WTC11 (cell line): ENCODE measurements around the gene NEK11. TPM values are rescaled to one million over a fixed set of nuclear protein-coding genes. Genes with fewer than 3 reads are reported as not detected.

Experiments
- ATAC-seq: fragments of 200-7000 bp; cut with Tn5 transposase; 2 replicates; pipeline ENCODE4 v1.10.0; 2021; ENCODE audit warnings: mild to moderate bottlenecking, moderate library complexity
- CTCF ChIA-PET: fragments of 300-600 bp; sonication (Branson Sonifier 250); formaldehyde crosslinking; loops from one replicate; lab custom pipeline; 2021; ENCODE audit warnings: antibody characterized with exemption; lab: Charles Lee
- POLR2A ChIA-PET: fragments of 350-600 bp; sonication (Branson Sonifier 250); formaldehyde crosslinking; loops from one replicate; lab custom pipeline; 2021; ENCODE audit warnings: antibody characterized with exemption; lab: Charles Lee
- DNase-seq: peaks from one replicate; pipeline ENCODE4 v3.0.0; 2021; ENCODE audit warnings: low spot score
- H3K27ac Mint-ChIP-seq: 2 replicates; pipeline ENCODE4 v1.8.0; 2021; ENCODE audit warnings: mixed read lengths
- H3K27me3 Mint-ChIP-seq: 2 replicates; pipeline ENCODE4 v1.8.0; 2021; ENCODE audit warnings: low read depth, mild to moderate bottlenecking, moderate library complexity, mixed read lengths
- H3K36me3 Mint-ChIP-seq: 2 replicates; pipeline ENCODE4 v1.8.0; 2021; ENCODE audit warnings: mixed read lengths
- H3K4me1 Mint-ChIP-seq: 2 replicates; pipeline ENCODE4 v1.8.0; 2022; ENCODE audit warnings: mixed read lengths
- H3K4me3 Mint-ChIP-seq: 2 replicates; pipeline ENCODE4 v1.8.0; 2021; ENCODE audit warnings: mild to moderate bottlenecking, moderate library complexity, mixed read lengths
- H3K9me3 Mint-ChIP-seq: 2 replicates; pipeline ENCODE4 v1.8.0; 2021; ENCODE audit warnings: mixed read lengths
- ARID4B ChIP-seq: sonication (generic); formaldehyde crosslinking; IDR thresholded peaks from 2 replicates; pipeline ENCODE4 v1.8.0; 2023; ENCODE audit warnings: missing genetic modification reagents, mild to moderate bottlenecking, borderline replicate concordance
- ELF4 ChIP-seq: sonication (generic); formaldehyde crosslinking; IDR thresholded peaks from 2 replicates; pipeline ENCODE4 v1.8.1; 2022; ENCODE audit warnings: low read depth, mild to moderate bottlenecking, moderate library complexity, missing genetic modification reagents
- FOXJ3 ChIP-seq: sonication (generic); formaldehyde crosslinking; IDR thresholded peaks from 2 replicates; pipeline ENCODE4 v1.9.0; 2021; ENCODE audit warnings: missing genetic modification reagents, mild to moderate bottlenecking, borderline replicate concordance
- GABPB1 ChIP-seq: sonication (generic); formaldehyde crosslinking; IDR thresholded peaks from 2 replicates; pipeline ENCODE4 v1.8.1; 2023; ENCODE audit warnings: mild to moderate bottlenecking, missing genetic modification reagents
- MAX ChIP-seq: sonication (generic); formaldehyde crosslinking; IDR thresholded peaks from 2 replicates; pipeline ENCODE4 v1.8.0; 2022; ENCODE audit warnings: mild to moderate bottlenecking, missing genetic modification reagents
- MLX ChIP-seq: sonication (generic); formaldehyde crosslinking; IDR thresholded peaks from 2 replicates; pipeline ENCODE4 v1.8.1; 2023; ENCODE audit warnings: mild to moderate bottlenecking, missing genetic modification reagents, moderate library complexity
- NR3C1 ChIP-seq: sonication (generic); formaldehyde crosslinking; conservative IDR thresholded peaks from 2 replicates; pipeline ENCODE4 v1.8.1; 2023; ENCODE audit warnings: low read depth, mild to moderate bottlenecking, missing genetic modification reagents
- TEAD1 ChIP-seq: sonication (generic); formaldehyde crosslinking; IDR thresholded peaks from 2 replicates; pipeline ENCODE4 v1.8.0; 2022; ENCODE audit warnings: mild to moderate bottlenecking, missing genetic modification reagents
- ZNF219 ChIP-seq: sonication (generic); formaldehyde crosslinking; IDR thresholded peaks from 2 replicates; pipeline ENCODE4 v1.8.0; 2023; ENCODE audit warnings: missing genetic modification reagents, mild to moderate bottlenecking, borderline replicate concordance
- ZNF532 ChIP-seq: fragments of 250-450 bp; sonication (Bioruptor Pico); IDR thresholded peaks from 2 replicates; pipeline ENCODE4 v1.9.0; 2021; ENCODE audit warnings: mild to moderate bottlenecking, borderline replicate concordance
- total RNA-seq: library from RNA; stranded (reverse); gene quantifications from 3 replicates; pipeline ENCODE4 v1.2.3, GENCODE V29; 2021
- TF ChIP-seq, protein P1 (sequence below): fragments of 250-450 bp; sonication (Bioruptor Pico); IDR thresholded peaks from 2 replicates; pipeline ENCODE4 v1.9.0; 2021; ENCODE audit warnings: mild to moderate bottlenecking
- TF ChIP-seq, protein P2 (sequence below): sonication (generic); formaldehyde crosslinking; IDR thresholded peaks from 2 replicates; pipeline ENCODE4 v1.8.1; 2023; ENCODE audit warnings: mild to moderate bottlenecking, missing genetic modification reagents, moderate library complexity
- TF ChIP-seq, protein P3 (sequence below): sonication (generic); formaldehyde crosslinking; IDR thresholded peaks from 2 replicates; pipeline ENCODE4 v1.8.1; 2022; ENCODE audit warnings: low read depth, mild to moderate bottlenecking, moderate library complexity, missing genetic modification reagents, borderline replicate concordance
- TF ChIP-seq, protein P4 (sequence below): sonication (generic); formaldehyde crosslinking; IDR thresholded peaks from 2 replicates; pipeline ENCODE4 v1.8.0; 2022; ENCODE audit warnings: mild to moderate bottlenecking, missing genetic modification reagents

NEK11 gene
- total RNA-seq, 1 experiment from 2014 or later = 1.6 TPM

DNA sequence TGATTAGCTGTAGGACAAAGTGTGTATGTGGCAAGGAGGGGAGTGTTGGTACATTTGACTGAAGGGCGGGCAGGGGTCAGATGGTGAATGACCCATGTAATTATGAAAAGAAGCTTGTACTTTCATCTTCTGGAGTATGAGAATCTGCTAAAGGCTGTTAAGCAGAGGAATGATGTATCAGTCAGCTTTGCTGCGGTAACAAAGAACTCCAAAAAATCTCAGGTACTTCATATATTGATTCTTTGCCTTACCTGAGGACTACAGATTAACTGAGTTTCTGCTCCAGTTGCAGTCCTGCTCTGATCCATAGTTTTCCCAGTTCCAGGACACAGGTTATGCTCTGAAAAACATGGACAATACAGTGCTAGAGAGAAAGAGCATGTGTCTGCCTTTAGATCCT is 115.1 kb downstream of the NEK11 start:
- TF ChIP-seq ZNF532 (CRISPR knock-in tag) (no peak), MAX (CRISPR knock-in tag) (no peak), MLX (no peak), GABPB1 (no peak), FOXJ3 (CRISPR knock-in tag) (no peak), ELF4 (CRISPR knock-in tag) (no peak), ARID4B (CRISPR knock-in tag) (no peak), NR3C1 (CRISPR knock-in tag) (no peak), ZNF219 (no peak), TEAD1 (CRISPR knock-in tag) (no peak)
- TF ChIP-seq, protein P1, sequence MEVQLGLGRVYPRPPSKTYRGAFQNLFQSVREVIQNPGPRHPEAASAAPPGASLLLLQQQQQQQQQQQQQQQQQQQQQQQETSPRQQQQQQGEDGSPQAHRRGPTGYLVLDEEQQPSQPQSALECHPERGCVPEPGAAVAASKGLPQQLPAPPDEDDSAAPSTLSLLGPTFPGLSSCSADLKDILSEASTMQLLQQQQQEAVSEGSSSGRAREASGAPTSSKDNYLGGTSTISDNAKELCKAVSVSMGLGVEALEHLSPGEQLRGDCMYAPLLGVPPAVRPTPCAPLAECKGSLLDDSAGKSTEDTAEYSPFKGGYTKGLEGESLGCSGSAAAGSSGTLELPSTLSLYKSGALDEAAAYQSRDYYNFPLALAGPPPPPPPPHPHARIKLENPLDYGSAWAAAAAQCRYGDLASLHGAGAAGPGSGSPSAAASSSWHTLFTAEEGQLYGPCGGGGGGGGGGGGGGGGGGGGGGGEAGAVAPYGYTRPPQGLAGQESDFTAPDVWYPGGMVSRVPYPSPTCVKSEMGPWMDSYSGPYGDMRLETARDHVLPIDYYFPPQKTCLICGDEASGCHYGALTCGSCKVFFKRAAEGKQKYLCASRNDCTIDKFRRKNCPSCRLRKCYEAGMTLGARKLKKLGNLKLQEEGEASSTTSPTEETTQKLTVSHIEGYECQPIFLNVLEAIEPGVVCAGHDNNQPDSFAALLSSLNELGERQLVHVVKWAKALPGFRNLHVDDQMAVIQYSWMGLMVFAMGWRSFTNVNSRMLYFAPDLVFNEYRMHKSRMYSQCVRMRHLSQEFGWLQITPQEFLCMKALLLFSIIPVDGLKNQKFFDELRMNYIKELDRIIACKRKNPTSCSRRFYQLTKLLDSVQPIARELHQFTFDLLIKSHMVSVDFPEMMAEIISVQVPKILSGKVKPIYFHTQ (CRISPR knock-in tag) = no peak
- TF ChIP-seq, protein P2, sequence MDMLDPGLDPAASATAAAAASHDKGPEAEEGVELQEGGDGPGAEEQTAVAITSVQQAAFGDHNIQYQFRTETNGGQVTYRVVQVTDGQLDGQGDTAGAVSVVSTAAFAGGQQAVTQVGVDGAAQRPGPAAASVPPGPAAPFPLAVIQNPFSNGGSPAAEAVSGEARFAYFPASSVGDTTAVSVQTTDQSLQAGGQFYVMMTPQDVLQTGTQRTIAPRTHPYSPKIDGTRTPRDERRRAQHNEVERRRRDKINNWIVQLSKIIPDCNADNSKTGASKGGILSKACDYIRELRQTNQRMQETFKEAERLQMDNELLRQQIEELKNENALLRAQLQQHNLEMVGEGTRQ (CRISPR knock-in tag) = no peak
- TF ChIP-seq, protein P3, sequence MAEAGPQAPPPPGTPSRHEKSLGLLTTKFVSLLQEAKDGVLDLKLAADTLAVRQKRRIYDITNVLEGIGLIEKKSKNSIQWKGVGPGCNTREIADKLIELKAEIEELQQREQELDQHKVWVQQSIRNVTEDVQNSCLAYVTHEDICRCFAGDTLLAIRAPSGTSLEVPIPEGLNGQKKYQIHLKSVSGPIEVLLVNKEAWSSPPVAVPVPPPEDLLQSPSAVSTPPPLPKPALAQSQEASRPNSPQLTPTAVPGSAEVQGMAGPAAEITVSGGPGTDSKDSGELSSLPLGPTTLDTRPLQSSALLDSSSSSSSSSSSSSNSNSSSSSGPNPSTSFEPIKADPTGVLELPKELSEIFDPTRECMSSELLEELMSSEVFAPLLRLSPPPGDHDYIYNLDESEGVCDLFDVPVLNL = no peak
- TF ChIP-seq, protein P4, sequence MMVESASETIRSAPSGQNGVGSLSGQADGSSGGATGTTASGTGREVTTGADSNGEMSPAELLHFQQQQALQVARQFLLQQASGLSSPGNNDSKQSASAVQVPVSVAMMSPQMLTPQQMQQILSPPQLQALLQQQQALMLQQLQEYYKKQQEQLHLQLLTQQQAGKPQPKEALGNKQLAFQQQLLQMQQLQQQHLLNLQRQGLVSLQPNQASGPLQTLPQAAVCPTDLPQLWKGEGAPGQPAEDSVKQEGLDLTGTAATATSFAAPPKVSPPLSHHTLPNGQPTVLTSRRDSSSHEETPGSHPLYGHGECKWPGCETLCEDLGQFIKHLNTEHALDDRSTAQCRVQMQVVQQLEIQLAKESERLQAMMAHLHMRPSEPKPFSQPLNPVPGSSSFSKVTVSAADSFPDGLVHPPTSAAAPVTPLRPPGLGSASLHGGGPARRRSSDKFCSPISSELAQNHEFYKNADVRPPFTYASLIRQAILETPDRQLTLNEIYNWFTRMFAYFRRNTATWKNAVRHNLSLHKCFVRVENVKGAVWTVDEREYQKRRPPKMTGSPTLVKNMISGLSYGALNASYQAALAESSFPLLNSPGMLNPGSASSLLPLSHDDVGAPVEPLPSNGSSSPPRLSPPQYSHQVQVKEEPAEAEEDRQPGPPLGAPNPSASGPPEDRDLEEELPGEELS (CRISPR knock-in tag) = no peak
- ChIA-PET CTCF (interaction anchor here (1.2 kb wide), 1 partner anchor 109 kb away, joined by 6 read pairs; no protein-coding TSS in a partner anchor), POLR2A (no interaction called here)
- no peak for ATAC-seq
- Mint-ChIP-seq H3K4me1 (peaks cover 5% of the 10 kb centered on the region), H3K27me3 (no peaks in the 10 kb centered on the region), H3K4me3 (no peak overlapping the region), H3K9me3 (peaks cover 16% of the 10 kb centered on the region), H3K27ac (no peak overlapping the region), H3K36me3 (no peaks in the 10 kb centered on the region)
- DNase-seq = no peak
